ENCODE measurements around the gene ANKRD65. TPM values are rescaled to one million over a fixed set of nuclear protein-coding genes. Genes with fewer than 3 reads are reported as not detected.
"Not testable (repeated sequence)": the region's sequence is repeated elsewhere in the genome, so short reads cannot be mapped to it uniquely, and the experiment has no call there.

ANKRD65 gene
- total RNA-seq, 1 experiment from 2014 or later: 1.4 TPM

- intact Hi-C loops (cut with micrococcal nuclease): no loop called here
- no peak overlapping the region for H3K4me3 Mint-ChIP-seq (ENCODE audit: unreplicated experiment)
- no peak overlapping the region for H3K27ac Mint-ChIP-seq (ENCODE audit: low read depth, unreplicated experiment)
- ChIA-PET CTCF (no interaction called here), POLR2A (no interaction called here)
- TF ChIP-seq, protein P1, sequence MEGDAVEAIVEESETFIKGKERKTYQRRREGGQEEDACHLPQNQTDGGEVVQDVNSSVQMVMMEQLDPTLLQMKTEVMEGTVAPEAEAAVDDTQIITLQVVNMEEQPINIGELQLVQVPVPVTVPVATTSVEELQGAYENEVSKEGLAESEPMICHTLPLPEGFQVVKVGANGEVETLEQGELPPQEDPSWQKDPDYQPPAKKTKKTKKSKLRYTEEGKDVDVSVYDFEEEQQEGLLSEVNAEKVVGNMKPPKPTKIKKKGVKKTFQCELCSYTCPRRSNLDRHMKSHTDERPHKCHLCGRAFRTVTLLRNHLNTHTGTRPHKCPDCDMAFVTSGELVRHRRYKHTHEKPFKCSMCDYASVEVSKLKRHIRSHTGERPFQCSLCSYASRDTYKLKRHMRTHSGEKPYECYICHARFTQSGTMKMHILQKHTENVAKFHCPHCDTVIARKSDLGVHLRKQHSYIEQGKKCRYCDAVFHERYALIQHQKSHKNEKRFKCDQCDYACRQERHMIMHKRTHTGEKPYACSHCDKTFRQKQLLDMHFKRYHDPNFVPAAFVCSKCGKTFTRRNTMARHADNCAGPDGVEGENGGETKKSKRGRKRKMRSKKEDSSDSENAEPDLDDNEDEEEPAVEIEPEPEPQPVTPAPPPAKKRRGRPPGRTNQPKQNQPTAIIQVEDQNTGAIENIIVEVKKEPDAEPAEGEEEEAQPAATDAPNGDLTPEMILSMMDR (IDR thresholded peaks at IDR 0.05; ENCODE audit: unreplicated experiment): no peak
- DNase-seq (ENCODE audit: unreplicated experiment): no peak
- no peaks in the 10 kb centered on the region for H3K27me3 Mint-ChIP-seq (ENCODE audit: insufficient read depth, unreplicated experiment)
- BruUV-seq (replicated peaks): no TSS peak
- H3K4me1 Mint-ChIP-seq (ENCODE audit: insufficient read depth, unreplicated experiment): no peaks in the 10 kb centered on the region
- H3K36me3 Mint-ChIP-seq (ENCODE audit: insufficient read depth, unreplicated experiment): no peaks in the 10 kb centered on the region
- no peaks in the 10 kb centered on the region for H3K9me3 Mint-ChIP-seq (ENCODE audit: unreplicated experiment)
Measured at GRCh38 chr1:1418464-1419362, 2.4 kb downstream of the ANKRD65 start.

DNA sequence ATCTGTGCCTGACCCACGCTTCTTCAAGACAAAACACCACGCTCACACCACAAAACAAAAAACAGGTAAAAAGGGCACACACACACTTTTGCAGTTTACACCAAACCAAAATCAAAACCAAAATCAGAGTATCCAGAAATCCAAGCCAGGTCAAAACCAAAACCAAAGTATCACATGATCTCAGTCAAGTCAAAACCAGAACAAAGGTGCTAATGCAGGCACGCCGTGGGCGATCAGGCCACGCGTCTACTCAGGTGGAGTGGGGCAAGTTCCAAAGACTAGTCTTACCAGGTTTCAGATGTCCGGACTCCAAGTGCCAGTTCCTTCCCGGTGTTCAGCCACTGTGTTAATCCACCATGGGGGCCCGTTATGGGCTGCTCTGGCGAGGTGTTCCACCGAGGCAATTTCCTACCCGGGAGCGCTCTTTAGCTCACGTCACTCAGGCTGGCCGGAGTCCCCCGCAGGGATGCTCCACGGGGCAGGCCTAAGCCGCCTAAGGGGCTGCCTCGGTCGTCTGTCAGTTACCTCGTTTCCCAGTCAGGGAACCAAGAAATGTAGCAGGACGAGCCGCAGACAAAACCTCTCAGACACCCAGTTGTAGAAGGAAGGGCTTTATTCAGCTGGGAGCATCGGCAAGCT is 3.1 kb downstream of the ANKRD65 start:
- H3K36me3 Mint-ChIP-seq (ENCODE audit: insufficient read depth, unreplicated experiment); POLR2A ChIA-PET; H3K9me3 Mint-ChIP-seq (ENCODE audit: unreplicated experiment); H3K4me1 Mint-ChIP-seq (ENCODE audit: insufficient read depth, unreplicated experiment); BruUV-seq (replicated peaks); DNase-seq (ENCODE audit: unreplicated experiment); H3K27ac Mint-ChIP-seq (ENCODE audit: low read depth, unreplicated experiment); H3K4me3 Mint-ChIP-seq (ENCODE audit: unreplicated experiment); H3K27me3 Mint-ChIP-seq (ENCODE audit: insufficient read depth, unreplicated experiment); CTCF ChIA-PET; intact Hi-C loops (cut with micrococcal nuclease): not testable (repeated sequence)

DNA sequence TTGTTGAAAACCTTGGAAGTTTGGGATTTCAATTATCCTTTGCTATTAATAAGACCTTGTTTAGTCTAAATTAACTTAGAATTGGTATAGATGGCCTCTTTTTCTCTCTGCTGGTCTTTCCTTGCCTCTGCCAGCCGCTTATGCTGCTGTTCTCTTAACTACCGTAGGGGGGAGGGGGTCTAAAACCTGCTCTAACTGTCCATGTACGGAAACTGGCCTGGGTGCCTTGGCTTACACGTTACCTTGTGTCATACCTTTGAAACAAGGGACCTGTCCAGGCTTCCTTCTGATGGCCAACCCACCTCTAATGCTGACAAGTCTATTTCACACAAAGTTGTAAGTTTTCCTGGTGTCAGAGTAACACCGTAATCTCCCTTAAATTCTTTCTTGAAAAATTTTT is 3.7 kb downstream of the ANKRD65 start:
- H3K4me3 Mint-ChIP-seq (ENCODE audit: unreplicated experiment); intact Hi-C loops (cut with micrococcal nuclease); POLR2A ChIA-PET; H3K9me3 Mint-ChIP-seq (ENCODE audit: unreplicated experiment); H3K4me1 Mint-ChIP-seq (ENCODE audit: insufficient read depth, unreplicated experiment); BruUV-seq (replicated peaks); H3K27ac Mint-ChIP-seq (ENCODE audit: low read depth, unreplicated experiment); CTCF ChIA-PET; H3K36me3 Mint-ChIP-seq (ENCODE audit: insufficient read depth, unreplicated experiment); H3K27me3 Mint-ChIP-seq (ENCODE audit: insufficient read depth, unreplicated experiment); DNase-seq (ENCODE audit: unreplicated experiment): not testable (repeated sequence)

DNA sequence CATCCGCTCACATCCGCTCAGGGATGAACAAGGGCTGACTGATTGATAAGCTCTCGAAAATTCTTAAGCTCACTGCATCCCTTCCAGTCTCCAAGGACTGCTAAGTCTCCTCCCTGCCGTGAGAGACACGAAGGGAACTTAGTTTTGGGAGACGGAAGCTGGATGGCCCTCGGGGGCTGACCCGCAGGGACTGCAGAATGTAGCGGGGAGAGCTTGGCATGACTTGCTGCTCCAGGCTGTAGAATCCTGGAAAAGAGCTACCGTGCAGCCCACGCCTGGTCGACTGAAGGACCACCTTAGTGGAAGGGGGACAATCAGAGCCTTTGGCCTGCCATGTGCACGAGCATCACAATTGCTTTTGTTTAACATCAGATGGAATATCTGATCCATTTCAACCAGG is 5.3 kb downstream of the ANKRD65 start:
- TF ChIP-seq, protein P1 (IDR thresholded peaks at IDR 0.05; ENCODE audit: unreplicated experiment): no peak
- Mint-ChIP-seq H3K4me3 (ENCODE audit: unreplicated experiment) (no peak overlapping the region), H3K9me3 (ENCODE audit: unreplicated experiment) (peaks cover 7% of the 10 kb centered on the region), H3K27me3 (ENCODE audit: insufficient read depth, unreplicated experiment) (no peaks in the 10 kb centered on the region), H3K27ac (ENCODE audit: low read depth, unreplicated experiment) (no peak overlapping the region), H3K36me3 (ENCODE audit: insufficient read depth, unreplicated experiment) (peaks cover 8% of the 10 kb centered on the region), H3K4me1 (ENCODE audit: insufficient read depth, unreplicated experiment) (no peaks in the 10 kb centered on the region)
- BruUV-seq (replicated peaks): no TSS peak
- POLR2A ChIA-PET: interaction anchor here (0.7 to 1.0 kb wide), 2 partner anchors 8 to 17 kb away, joined by 3 read pairs; partner anchors contain the start of genes CCNL2 and MRPL20
- no peak for DNase-seq (ENCODE audit: unreplicated experiment)
- intact Hi-C loops (cut with micrococcal nuclease): no loop called here
- CTCF ChIA-PET: interaction anchor here (0.6 to 1.8 kb wide), 3 partner anchors 25 to 591 kb away, joined by 3 to 8 read pairs (median 3); no protein-coding TSS in a partner anchor

DNA sequence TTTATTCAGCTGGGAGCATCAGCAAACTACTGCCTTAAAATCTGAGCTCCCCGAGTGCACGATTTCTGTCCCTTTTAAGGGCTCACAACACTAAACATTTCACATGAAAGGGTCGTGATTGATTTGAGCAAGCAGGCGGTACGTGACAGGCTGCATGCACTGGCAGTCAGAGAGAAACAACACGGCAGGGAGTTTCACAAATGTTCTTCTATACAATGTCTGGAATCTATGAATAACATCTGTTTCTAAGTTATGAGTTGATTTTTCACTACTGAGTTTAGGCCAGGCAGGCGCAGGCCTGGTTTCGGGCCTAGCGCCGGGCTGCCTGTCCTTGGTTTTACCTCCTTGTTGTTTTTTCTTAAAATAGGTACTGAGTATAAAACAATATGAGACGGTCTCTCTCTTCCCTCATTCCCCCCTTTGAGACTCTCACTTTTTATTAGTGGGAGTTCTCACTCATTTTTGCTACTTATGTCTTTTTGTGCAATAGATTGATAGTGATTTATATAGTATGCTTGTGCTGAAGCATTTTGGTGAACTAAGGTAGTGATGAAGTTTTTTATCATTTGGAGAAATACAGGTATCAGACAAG is 8.7 kb downstream of the ANKRD65 start:
- H3K4me3 Mint-ChIP-seq (ENCODE audit: unreplicated experiment); CTCF ChIA-PET; BruUV-seq (replicated peaks): not testable (repeated sequence)

More for the DNA sequence above, 8.7 kb downstream of the ANKRD65 start:
- H3K4me1 Mint-ChIP-seq (ENCODE audit: insufficient read depth, unreplicated experiment); intact Hi-C loops (cut with micrococcal nuclease); DNase-seq (ENCODE audit: unreplicated experiment); POLR2A ChIA-PET; H3K27me3 Mint-ChIP-seq (ENCODE audit: insufficient read depth, unreplicated experiment); H3K9me3 Mint-ChIP-seq (ENCODE audit: unreplicated experiment); H3K27ac Mint-ChIP-seq (ENCODE audit: low read depth, unreplicated experiment): not testable (repeated sequence)
- H3K36me3 Mint-ChIP-seq (ENCODE audit: insufficient read depth, unreplicated experiment): peaks cover 25% of the 10 kb centered on the region
